Measurements from ENCODE around the gene LSAMP.

DNA sequence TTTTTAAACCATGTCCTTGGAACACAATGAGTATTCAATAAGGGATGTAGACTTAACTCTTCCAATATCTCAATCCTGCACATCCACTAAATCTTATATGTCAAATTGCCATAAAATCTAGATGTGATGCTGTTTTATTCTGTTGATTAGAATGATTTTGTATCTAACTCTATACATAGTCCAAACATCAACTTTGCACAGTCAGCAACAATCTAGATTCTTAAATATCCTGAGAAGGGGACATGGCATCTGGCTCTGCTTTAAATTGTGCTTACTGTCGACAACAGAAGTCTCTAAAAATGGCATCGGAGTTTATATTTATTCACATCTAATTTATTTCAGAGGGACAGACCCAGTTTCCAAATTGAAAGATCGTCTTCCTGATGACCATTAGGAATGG lies 545.8 kb downstream of the LSAMP start:
- no peak for TF ChIP-seq POLR2A (IDR thresholded peaks at IDR 0.05)
- TF ChIP-seq, protein P1, sequence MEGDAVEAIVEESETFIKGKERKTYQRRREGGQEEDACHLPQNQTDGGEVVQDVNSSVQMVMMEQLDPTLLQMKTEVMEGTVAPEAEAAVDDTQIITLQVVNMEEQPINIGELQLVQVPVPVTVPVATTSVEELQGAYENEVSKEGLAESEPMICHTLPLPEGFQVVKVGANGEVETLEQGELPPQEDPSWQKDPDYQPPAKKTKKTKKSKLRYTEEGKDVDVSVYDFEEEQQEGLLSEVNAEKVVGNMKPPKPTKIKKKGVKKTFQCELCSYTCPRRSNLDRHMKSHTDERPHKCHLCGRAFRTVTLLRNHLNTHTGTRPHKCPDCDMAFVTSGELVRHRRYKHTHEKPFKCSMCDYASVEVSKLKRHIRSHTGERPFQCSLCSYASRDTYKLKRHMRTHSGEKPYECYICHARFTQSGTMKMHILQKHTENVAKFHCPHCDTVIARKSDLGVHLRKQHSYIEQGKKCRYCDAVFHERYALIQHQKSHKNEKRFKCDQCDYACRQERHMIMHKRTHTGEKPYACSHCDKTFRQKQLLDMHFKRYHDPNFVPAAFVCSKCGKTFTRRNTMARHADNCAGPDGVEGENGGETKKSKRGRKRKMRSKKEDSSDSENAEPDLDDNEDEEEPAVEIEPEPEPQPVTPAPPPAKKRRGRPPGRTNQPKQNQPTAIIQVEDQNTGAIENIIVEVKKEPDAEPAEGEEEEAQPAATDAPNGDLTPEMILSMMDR (IDR thresholded peaks at IDR 0.05) = no peak
- no peak for TF ChIP-seq POLR2AphosphoS5 (IDR thresholded peaks at IDR 0.05; ENCODE audit: insufficient read depth in 1 of 2, low read depth in 1 of 2)
